Germinal center (tissue), 1 donor: Measurements from ENCODE around the gene IMMP2L.

Experiments
- DNase-seq: peaks from one replicate; pipeline ENCODE4 v3.0.0; 2012; ENCODE audit warnings: mixed read lengths, low spot score

IMMP2L gene

GRCh38 chr7:111392294-111392693 is 170.0 kb downstream of the IMMP2L start:
- no peak for DNase-seq

- DNase-seq, result no peak
Measured at GRCh38 chr7:111390000-111390399, 172.3 kb downstream of the IMMP2L start.

GRCh38 chr7:111388912-111389311 is 173.4 kb downstream of the IMMP2L start:
- no peak for DNase-seq

- no peak for DNase-seq
Measured at GRCh38 chr7:111388016-111388415, 174.3 kb downstream of the IMMP2L start.

GRCh38 chr7:111384065-111384891 is 178.0 kb downstream of the IMMP2L start:
- DNase-seq, result no peak

GRCh38 chr7:111383133-111383532 is 179.2 kb downstream of the IMMP2L start:
- DNase-seq, result no peak

GRCh38 chr7:111381590-111381989 is 180.7 kb downstream of the IMMP2L start:
- no peak for DNase-seq

GRCh38 chr7:111380945-111381344 is 181.3 kb downstream of the IMMP2L start:
- no peak for DNase-seq

GRCh38 chr7:111374027-111374426 is 188.3 kb downstream of the IMMP2L start:
- no peak for DNase-seq

- no peak for DNase-seq
Measured at GRCh38 chr7:111371437-111371836, 190.9 kb downstream of the IMMP2L start.

GRCh38 chr7:111370002-111370401 is 192.3 kb downstream of the IMMP2L start:
- no peak for DNase-seq

- DNase-seq, result no peak
Measured at GRCh38 chr7:111368381-111369065, 193.8 kb downstream of the IMMP2L start.

- DNase-seq, result no peak
Measured at GRCh38 chr7:111364413-111364812, 197.9 kb downstream of the IMMP2L start.

- no peak for DNase-seq
Measured at GRCh38 chr7:111363099-111363498, 199.2 kb downstream of the IMMP2L start.

GRCh38 chr7:111362506-111363054 is 199.7 kb downstream of the IMMP2L start:
- no peak for DNase-seq

GRCh38 chr7:111358915-111359314 is 203.4 kb downstream of the IMMP2L start:
- DNase-seq, result no peak

- DNase-seq, result no peak
Measured at GRCh38 chr7:111357691-111358090, 204.6 kb downstream of the IMMP2L start.

- no peak for DNase-seq
Measured at GRCh38 chr7:111356941-111357340, 205.4 kb downstream of the IMMP2L start.

- DNase-seq, result no peak
Measured at GRCh38 chr7:111352319-111352718, 210.0 kb downstream of the IMMP2L start.

GRCh38 chr7:111346219-111346618 is 216.1 kb downstream of the IMMP2L start:
- no peak for DNase-seq

- no peak for DNase-seq
Measured at GRCh38 chr7:111343017-111343416, 219.3 kb downstream of the IMMP2L start.

- DNase-seq, result no peak
Measured at GRCh38 chr7:111339006-111339405, 223.3 kb downstream of the IMMP2L start.

GRCh38 chr7:111333010-111333409 is 229.3 kb downstream of the IMMP2L start:
- no peak for DNase-seq
